Stimulated activated CD8-positive, alpha-beta memory T cell treated with anti-CD3 and anti-CD28 coated beads, Interleukin-15, amount 100 ng/mL, for 48 hours (primary cell): ENCODE data around the gene FCF1.
A peak's percentile ranks its signal among the peaks of the same experiment; 100 is the strongest.

ENCODE experiments used
- DNase-seq, 2 donors: peaks; one replicate each; pipeline ENCODE4 v3.0.0-alpha.2; 2020; ENCODE audit warnings: low read depth in 2 of 2

FCF1 gene, protein sequence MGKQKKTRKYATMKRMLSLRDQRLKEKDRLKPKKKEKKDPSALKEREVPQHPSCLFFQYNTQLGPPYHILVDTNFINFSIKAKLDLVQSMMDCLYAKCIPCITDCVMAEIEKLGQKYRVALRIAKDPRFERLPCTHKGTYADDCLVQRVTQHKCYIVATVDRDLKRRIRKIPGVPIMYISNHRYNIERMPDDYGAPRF

DNA sequence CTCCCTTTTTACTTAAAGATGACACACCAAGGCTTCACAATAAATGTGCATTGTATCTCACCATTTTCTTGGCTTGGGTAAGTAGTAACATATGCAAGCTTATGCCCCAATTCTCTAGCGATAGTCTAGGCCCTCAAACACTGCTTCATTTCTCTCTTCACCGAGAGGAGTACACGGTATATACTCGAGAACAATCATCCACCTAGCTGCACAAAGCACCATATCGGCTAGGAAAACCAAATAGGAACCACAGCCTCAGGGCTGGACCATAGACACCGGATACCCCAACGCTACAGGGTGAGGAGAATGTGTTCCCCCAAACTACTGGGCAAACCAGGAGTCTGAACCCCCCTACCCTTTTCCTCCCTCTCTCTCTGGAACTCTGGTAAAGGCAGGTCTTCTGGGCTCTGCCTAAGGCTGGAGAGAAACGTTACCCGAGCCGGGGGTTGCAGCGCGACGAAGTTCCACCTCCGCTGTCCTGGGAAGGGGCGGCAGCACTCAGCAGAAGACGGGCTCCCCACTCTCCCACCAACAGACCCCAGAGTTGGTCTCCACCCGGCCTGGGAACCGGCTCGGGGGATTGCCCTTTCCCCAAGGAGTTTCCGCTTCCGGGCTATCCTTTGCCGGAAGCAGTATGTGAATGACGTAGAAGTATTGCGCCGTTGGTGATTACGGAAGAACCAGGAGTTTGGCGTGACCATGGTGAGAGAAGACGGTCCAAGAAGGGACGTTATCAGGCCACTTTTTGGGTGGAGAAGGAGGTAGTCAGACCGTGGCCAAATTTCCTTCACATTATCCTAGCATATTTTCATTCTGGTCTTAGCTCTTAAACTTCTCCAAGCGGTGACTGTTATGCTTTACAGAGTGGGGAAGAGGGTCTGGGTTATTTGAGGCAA lies at the start of gene FCF1, which contains the start of gene AREL1:
Gene FCF1 (plus strand): TSS at position 646 of the 896 bp plus-strand sequence. CDS start 54 bp downstream, at position 700.
Gene AREL1 (minus strand): TSS at position 582 of the 896 bp plus-strand sequence. CDS start 27,465 bp downstream, outside the sequence.
- peak; percentile 68 to 75 for DNase-seq

DNA sequence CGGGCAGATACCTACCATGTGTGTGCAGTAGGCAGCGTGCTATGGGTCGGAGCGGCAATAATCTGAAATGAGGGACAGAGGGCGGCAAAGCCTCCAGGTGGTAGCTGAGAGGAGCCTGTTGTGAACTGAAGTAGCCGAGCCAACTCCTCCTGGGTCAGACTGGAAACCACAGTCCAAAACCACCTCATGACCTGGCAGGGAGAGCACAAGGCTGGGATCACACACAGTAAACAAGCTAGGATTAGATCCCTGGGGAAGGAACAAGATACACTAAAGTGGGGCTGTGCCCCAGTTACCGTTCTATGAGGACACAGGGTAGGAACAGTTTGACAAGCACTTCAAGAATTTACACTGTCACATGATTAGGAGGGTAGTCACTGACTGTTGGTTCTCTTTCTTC lies 49.1 kb upstream of the FCF1 start:
- no peak for DNase-seq

DNA sequence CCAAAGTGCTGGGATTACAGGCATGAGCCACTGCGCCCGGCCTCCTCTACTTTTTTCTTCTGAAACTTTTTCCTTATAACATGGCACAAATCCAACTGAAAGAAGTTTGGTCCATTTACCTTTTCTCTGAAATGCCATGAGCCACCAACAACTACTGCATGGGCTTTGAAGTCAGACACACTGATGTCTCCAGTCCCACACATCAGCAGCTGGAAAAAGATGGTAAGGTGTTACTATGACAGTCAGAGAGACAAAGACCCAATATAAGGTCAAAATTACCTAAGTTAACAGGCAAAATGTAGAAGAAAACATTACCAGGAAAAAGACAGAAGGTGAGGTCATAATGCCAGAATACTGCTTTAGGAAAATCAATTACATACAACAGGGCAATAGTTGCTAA lies 48.2 kb upstream of the FCF1 start:
- no peak for DNase-seq

DNA sequence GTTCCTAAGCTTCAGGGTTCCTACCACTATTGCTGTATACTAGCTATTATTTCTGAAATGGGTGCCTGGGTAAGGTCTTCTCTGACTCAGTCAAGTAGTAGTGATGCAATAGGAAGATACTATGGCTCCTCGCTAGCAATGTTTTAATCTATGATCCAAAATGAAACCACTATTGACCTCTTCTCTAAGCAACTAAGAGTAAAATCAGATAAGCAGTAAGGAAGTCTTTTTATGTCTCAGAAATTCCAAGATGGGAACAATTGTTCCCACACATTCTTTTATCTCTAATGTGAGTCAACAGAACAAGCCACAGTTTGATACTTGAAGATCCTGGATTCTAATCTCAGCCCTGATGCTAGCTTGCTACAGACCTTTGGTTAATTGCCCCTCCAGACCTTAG lies 45.2 kb upstream of the FCF1 start:
- DNase-seq = no peak

DNA sequence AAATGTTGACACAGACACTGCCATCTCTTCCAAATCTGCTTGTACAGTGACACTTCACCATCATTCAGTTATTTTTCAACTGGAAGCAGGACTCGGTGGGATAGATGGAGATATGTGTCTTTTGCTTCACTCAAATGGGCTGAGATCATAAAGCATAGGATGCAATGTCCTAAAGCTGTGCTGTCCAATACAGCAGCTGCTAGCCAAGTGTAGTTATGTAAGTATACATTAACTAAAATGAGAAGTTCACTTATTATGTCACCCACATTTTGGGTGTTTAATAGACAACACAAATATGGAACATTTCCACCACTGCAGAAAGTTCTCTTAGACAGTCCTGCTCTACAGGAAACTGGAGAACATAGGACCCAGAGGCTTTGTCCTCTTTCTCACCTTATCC lies 43.7 kb upstream of the FCF1 start:
- DNase-seq = no peak

DNA sequence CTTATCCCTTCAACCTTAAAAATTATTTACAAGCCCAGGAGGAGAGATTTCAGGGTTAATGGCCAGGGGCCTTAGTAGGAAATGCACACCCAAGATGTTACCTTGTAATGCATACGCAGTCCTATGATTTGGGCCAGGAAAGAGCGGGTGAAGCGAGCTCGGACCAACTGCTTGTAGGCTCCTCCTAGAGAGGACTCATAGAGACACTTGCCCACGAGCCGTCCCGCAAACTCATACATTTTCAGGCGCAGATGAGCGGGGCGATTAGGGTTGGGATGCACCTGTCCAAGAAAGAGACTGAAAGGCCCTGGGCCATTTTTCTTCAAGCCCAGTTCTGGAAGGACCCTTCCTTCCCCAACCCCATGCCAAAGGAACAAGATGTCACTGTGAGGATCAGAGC lies 43.1 kb upstream of the FCF1 start:
- DNase-seq = no peak

DNA sequence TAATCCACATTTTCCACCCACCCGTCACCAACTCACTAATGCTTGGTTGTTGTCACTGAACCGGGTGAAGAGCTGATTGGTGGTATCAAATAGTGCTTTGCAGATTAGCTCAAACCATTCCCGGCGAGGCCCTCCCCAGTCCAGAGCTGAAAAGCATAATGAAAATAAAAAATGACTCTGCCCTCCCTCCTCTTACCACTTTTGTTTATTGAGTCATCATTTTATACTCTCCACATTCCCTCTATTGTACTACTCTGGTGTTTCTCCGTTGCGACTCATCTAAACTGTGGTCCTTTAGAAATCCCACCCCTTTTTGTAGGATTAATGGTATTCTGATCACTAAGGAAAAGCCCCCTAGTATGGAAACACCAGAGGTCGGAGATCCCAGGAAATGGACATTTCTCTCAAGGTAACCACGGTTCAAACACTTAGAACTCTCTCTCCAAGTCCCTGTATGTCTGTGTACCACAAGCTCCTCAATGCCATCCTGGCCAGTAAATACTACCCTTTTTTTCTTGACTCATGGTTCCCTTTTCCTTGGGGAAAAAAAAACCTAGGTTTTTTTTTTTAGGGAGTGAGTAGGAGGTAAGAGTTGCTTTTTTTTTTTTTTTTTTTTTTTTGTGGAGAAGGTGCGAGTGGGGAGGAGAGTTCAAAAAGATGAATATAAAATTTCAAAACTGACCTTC lies 42.1 kb upstream of the FCF1 start:
- DNase-seq = no peak

DNA sequence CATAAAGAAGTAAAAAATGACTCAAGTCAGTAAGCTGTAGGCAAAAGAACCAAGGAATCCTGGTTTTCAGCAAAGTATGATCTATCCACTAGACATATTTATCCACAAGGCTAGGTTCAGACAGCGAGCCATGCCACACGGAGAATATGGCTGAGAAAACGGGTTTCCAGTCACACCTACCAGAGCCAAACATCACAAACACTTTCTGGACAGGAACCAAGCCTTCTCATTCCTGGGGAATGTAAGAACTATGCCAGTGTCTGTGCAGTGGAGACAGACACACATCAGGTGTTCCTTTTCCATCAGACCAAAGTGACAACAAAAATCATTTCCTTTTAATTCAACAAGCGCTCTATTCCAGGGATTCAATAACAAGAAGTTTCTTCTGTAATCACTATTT lies 41.2 kb upstream of the FCF1 start:
- no peak for DNase-seq

DNA sequence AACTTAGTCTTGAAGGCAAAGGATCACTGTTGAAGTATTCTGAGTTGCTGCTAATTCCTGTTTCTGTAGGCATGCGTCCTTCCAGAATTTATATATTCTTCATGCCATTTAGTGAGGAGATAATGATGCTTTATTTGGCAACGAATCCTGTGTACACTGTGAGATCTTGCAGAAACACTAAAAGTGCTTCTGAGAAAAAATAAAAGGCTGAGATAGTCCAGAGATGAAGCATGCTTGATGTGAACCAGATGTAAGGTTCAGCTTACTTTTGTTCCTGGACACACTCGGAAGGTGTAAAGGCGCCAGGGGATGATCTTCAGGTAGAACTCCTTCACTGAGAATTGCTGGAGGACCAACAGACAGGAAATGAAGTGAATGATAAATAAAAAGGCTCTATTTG lies 39.2 kb upstream of the FCF1 start:
- DNase-seq = no peak

DNA sequence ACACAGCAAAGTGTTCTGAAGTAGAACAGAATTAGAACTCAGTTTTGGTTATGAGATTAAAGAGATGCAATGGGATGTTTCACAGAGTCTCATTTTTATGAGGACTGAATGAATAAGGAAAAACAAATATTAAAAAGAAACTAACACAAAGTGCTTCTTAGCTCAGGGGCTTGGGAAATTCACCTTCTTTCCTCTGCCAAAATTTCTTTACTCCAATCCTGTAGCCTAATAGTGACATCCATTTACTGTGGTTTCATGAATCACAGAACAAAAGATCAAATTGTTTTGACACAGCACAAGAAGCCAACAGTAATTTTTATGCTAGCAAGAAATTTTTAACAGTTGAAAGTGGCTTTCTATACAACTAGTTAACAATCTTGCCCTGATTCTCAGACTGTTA lies 37.7 kb upstream of the FCF1 start:
- DNase-seq = no peak

DNA sequence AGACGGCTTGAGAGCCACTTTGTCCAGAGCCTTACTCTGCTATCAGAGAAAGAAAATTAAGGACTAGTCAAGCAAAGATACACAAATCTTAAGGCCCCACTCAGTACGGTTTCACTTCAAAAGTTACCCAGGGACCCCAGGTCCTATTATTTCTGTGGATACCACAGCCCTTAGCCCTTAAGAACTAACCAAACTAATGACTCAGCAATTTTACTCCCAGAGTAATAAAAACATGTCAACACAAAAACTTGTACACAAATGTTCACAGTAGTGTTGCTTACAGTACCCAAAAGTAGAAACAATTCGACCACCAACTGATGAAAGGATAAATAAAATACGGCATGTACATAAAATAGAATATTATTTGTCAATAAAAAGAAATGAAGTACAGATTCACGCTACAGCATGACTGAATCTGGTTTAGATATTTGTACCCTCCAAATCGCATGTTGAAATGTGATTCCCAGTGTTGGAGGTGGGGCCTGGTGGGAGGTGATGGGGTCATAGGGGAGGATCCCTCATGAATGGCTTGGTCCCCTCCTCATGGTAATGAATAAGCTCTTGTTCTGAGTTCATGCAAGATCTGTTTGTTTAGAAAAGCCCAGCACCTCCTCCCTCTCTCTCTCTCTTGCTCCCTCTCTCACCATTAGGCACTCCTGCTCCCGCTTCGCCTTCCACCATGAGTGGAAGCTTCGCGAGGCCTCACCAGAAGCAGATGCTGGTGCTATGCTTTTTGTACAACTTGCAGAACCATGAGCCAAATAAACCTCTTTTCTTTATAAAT lies 30.6 kb upstream of the FCF1 start:
- DNase-seq = no peak

DNA sequence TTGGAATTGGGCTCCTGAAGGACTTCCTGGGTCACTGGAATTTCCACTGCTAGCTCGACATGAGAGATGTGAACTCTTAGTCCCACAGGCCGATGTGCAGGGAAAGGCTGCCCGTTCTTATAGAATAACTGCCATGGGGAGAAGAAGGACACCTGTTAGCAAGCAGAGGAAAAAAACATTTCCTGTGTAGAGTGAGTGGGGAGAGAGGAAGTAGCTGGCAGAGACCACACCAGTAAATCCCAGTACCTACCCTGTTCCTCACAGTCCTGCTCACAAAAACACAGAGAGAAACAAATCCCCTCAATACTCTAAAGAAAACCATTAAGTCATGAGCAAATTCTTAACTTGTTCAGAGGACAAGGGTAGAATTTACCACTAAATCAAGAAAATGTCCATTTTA lies 29.5 kb upstream of the FCF1 start:
- no peak for DNase-seq

DNA sequence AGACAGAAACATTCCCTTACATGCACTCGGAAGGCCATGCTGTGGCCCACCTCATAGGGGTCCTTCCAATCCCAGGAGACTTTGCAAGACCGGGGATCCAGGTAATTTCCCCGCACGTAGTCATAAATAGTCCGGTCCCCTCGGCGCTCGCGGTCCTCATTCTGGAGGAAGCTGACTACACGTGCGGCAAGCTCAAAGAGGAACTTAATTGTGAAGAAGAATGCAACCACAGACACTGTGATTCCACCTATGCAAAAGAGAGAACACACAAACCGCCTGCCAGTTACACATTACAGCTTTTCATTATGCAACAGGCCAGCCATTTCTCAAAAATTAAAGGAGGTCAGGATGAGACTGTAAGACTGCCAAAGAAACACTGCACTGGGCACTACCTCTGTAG lies 28.5 kb upstream of the FCF1 start:
- no peak for DNase-seq

DNA sequence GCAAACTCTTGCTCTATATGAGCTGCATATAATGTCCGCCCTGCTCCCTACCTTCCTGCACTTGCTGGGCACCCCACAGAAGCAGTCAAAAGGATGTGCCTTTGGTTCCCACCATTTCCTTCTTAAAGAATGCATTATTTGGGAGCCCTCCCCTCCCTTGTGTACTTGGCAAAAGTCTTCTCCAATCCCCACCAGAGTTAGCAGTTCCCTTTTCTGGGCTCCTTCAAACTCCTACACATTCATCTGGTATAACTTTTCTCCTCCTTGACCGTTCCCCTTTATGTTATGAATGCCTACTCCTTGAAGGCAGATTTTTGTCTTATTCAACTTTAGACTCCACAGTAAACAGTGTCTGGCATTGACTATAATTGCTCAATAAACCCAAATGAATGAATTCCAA lies 27.9 kb upstream of the FCF1 start:
- no peak for DNase-seq

DNA sequence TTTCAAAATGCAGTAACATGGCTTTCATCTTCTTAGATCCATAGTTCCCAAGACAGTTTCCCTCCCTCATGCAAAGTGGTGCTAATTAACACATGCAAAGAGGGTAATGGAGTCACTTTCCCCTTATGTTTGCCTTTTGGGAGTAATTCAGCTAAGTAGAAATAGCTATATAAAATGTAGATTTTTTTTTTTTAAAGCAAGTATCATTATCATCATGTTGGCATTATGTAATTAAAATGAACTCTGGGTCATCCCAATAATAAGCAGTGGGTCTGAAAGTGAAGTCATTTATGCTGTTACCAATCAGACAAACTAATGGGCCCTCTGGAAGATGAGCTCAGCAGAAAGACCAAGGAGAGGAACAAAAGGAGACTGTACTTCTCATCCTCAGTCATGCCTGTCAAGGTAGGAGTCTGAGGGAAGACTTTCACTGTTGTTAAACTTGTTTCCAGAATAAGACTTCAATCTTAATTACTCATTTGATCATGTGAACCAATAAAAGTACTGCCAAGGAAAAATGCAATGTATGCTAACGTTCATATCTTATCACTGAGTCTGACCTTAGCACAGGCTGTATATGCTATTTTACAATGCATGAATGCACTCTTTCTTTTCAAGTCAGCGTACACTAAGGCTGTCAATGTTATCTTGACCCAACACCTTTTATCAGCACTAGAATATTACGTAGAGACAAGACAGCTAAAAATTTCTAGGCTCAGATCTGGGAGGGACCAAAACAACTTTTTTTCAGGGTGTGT lies 26.8 kb upstream of the FCF1 start:
- no peak for DNase-seq

DNA sequence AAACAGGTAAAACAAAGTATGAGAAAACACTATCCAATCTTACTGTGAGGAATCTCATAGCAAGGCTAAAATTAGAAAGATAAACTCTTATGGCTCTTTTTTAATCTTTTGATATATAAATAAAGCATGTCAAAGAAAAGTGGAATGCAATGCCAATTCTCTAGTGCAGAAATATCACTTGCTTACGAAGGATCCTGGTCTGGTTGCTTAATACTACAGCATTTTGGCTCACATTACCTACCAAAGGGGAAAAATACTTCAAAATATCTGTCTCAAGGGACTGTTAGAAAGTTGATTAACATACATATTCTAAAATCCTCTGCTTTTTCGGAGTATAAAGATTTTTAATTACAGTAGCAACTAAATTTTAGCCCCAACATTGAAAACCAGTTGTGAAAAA lies 21.5 kb upstream of the FCF1 start:
- DNase-seq = no peak

DNA sequence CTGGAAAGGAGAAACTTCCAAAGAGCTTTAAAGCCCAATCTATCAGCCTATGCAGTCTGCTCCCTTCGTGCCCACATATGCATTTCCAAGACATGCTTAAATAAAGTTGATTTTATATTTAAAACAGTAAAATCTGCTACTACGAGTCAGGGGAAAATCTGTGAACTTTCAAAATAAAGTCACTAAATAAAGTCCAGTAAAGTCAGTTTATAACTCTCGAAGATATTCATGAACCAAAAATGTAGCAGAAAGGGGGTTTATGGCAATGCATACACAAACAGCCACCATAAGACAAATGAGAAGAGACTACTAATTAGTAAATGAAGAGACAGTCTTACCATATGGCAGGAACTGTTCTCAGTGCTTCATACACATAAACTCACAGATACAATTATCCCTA lies 19.8 kb upstream of the FCF1 start:
- DNase-seq = no peak

DNA sequence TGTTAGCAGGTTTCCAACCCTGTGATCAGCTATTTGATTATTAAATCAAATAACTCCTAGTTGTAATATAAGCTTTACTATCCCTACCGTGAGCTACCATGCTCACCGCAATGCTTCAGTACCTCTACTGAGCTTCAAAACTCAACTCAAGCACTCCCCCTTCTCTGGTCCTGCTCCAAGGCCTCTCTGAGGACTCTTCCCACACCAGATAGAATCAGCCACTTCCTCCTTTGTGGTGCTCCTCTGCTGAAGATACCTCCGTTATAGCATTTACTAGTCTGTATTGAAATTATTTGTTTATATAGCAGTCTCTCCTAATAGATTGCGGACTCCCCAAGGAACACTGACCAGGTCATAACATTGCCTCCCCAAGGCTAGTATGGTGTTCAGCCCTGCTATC lies 17.5 kb upstream of the FCF1 start:
- no peak for DNase-seq

DNA sequence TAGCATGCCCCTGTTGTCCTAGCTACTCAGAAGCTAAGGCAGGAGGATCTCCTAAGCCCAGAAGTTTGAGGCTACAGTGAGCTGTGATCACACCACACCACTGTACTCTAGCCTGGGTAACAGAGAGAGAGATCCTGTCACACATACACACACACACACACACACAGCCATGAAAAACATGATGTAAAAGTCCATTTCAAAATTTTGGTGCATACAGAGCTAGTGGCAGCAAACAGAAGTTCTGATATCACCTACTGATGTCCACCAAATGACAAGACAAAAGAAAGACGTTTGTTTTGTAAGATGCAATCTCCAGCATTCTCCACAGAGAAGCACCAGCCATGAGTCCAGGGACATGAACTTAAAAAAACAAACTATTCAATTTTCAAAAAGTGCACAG lies 15.9 kb upstream of the FCF1 start:
- no peak for DNase-seq

DNA sequence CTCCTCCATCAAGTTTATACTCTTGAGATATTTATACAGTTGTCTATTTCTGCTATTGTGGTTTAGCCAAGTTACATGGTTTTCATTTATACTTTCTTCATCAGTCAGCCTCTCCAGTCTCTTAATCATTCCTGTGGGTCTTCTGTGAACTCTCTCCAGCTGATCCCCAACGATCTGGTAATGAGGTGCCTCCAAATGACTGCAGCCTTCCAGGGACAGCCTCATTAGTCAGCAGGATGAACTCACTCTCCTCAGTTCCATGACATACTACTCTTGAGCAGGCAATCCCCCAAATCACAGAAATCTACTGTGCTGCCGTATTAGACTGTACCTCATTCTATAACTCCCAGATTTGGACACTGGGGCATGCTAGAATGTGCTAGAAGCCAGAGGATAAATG lies 15.4 kb upstream of the FCF1 start:
- no peak for DNase-seq

DNA sequence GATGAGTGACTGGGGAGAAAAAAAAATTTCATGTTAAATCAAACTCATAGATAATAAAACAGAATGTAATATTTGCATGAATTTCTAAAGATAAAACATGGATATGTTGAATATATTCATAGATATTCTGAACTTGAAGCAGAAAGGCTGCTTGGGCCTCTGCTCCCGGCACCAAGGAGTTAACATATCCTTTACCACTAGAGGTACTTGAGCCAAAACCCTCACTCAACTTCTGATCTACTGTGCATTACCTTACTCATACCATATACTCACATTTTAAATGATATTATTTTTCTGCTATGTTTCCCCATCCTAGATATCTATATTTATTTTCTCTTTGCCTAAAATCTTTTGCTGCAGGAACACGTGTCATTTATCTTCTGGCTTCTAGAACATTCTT lies 15.0 kb upstream of the FCF1 start:
- DNase-seq = no peak
